C1 segment of cervical spinal cord (tissue), 14 donors: ENCODE measurements around the gene C5orf24.
A peak's percentile ranks its signal among the peaks of the same experiment; 100 is the strongest.
"Not testable (repeated sequence)": the region's sequence is repeated elsewhere in the genome, so short reads cannot be mapped to it uniquely, and the experiment has no call there.

Source experiments
- DNase-seq, 14 donors: peaks; one replicate each; lab custom pipeline; 2025; lab: John Stamatoyannopoulos, UW

C5orf24 gene

DNA sequence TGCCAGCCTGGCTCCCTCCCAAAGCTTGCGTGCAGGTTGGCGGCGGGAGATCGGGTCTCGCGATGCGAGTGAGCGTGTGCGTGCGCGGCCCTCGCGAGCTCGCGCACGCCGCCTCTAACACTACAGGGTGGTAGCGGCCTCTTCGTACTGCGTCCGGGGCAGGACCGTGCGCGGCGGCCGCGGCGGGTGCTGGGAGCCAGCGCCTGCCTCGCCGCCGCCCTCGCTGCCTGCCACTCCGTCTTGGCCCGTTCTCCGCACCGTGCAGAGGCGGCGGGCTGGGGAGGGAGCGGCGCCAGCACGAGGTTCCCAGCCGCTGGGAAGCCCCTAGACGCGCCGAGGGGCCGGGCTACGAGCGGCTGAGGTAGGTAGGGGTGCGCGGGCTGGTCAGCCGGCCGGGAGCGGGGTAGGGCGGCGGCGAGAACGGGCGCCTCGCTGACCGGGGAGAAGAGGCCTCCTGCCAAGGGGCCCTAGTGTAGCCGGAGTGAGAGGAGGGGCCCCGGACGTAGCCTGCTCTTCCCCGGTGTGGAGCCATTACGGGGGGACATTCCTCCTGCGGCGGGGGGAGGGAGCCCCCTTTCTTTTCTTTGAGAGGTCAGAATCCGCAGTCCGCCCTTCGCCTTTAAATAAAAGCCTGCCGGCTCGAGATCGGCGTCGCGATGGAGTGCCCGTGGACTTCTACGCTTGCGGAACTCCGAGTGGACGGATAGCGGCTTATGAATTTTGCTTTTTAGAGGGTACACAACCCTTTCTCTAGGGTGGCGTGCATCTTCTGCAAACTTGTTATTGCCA, at the start of gene C5orf24:
Gene C5orf24, plus strand, starts transcription at position 117 of the 789 bp plus-strand sequence. CDS start 8,933 bp downstream, outside the sequence.
- peak; percentile 64 to 95 (median 90) for DNase-seq

DNA sequence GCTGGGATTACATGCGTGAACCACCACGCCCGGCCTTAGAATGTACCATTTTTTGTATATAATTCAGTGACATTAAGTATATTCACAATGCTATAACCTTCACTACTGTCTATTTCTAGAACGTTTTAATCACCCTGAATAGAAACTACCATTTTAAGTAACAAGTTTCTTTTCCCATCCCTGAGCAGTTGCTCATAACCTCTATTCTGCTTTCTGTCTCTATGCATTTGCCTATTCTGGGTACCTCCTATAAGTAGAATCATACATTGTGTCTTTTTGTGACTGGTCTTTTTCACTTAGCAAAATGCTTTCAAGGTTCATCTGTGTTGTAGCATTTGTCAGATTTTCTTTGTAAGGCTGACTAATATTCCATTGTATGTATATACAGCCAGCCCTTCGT, 47.3 kb upstream of the C5orf24 start:
- DNase-seq = no peak

GRCh38 chr5:134803821-134804220, 41.9 kb upstream of the C5orf24 start:
- no peak for DNase-seq

GRCh38 chr5:134813407-134813806, 32.4 kb upstream of the C5orf24 start:
- no peak for DNase-seq

DNA sequence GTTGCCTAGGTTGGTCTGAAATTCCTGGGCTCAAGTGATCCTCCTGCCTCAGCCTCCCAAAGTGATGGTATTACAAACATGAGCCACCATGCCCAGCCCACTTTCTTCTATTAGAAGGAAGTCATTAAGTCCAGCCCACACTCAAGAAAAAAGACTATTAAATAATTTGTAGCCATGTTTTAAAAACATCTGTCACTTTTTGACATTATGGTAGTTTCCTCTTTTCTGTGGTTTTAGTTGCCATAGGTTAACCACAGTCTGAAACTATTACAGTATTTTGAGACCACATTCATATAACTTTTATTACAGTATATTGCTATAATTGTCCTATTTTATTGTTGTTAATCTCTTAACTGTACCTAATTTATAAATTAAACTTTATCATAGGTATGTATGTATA, 31.9 kb upstream of the C5orf24 start:
- no peak for DNase-seq

GRCh38 chr5:134817006-134817405, 28.8 kb upstream of the C5orf24 start:
- DNase-seq = no peak

- DNase-seq = no peak
These were observed 27.0 kb upstream of the C5orf24 start for GRCh38 chr5:134818776-134819175.

GRCh38 chr5:134819407-134819963, 26.3 kb upstream of the C5orf24 start:
- DNase-seq = no peak

DNA sequence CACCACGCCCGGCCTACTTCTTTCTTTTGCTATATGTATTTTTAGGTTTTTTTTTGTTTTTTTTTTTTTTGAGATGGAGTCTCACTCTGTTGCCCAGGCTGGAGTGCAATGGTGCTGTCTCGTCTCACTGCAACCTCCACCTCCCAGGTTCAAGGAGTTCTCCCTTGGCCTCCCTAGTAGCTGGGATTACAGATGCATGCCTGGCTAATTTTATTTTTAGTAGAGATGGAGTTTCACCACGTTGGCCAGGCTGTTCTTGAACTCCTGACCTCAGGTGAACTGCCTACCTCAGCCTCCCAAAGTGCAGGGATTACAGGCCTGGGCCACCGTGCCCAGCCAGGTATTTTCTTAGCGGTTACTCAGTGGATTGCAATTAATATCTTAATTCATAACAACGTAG, 23.9 kb upstream of the C5orf24 start:
- DNase-seq = no peak

DNA sequence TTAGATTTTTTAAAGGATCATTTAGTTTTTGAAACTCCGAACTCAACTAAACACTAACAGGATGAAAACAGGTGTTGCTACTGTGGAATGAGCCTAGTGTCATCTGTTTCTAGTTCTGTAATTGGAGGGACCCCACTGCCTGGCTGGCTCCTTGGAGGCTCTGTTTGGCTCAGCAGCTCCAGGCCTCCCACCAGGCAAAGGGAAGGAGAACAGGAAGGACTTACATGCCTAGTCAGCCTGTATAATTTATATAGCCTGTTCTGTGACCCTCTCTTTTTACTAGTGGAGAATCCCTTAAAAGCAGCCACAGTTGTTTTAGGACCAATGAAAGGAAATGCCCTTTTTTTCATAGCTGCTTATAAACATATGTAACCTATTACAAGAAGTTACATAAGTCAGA, 21.1 kb upstream of the C5orf24 start:
- no peak for DNase-seq

- no peak for DNase-seq
These were observed 20.6 kb upstream of the C5orf24 start for GRCh38 chr5:134825212-134825611.

DNA sequence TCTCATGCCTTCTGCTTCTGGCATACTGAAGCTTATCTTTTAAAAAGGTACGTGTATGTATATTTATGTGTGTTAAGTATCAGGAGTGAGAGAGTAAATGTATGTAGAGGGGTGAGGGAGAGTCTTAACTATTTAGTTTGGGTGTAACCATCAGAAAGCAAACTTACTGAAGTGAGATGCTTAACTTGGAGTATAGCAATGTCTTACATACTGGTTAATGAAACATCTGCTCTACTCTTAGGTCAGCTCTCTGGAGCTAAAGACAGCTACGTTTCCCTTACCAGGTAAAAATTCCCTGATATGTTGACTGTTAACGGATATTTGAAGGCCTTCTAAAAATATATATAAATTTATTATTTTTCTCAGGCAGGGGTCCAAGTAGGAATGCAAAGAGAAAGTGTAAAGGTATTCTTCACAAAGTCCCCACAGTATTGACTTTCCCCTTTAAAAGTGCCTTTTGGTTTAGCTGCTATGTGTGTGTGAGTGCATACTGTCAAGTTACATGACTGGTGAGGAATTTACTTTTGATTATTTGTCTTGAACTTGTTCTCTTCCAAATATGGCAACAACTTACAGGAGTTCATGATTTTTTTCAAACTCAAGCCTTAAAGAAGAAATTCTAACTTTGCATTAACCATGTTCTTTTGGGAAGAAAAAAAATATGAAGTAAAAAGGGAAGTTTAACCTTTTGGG, 12.3 kb upstream of the C5orf24 start:
- DNase-seq = no peak

GRCh38 chr5:134835623-134836022, 10.1 kb upstream of the C5orf24 start:
- no peak for DNase-seq

- no peak for DNase-seq
These were observed 8.1 kb upstream of the C5orf24 start for GRCh38 chr5:134837530-134838181.

- DNase-seq = not testable (repeated sequence)
These were observed 7.4 kb upstream of the C5orf24 start for GRCh38 chr5:134838361-134838760.

DNA sequence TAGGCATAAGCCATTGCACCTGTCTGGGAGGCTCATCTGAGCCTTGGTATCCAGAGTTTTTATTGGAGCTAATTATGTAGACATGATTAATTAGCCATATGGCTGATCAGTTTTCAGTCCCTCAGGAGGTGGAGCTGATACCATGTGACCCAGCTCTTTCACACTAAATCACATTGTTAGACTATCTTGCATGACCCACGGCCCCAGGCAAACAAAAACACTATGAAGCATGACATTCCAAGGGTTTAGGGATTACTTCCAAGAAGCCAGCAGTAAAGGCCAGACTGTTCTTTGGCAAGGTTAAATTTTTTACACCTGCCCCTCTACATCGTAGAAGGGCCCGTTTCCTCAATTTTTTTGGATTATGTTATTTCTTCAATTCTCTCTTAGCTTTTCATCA, 5.0 kb upstream of the C5orf24 start:
- no peak for DNase-seq

DNA sequence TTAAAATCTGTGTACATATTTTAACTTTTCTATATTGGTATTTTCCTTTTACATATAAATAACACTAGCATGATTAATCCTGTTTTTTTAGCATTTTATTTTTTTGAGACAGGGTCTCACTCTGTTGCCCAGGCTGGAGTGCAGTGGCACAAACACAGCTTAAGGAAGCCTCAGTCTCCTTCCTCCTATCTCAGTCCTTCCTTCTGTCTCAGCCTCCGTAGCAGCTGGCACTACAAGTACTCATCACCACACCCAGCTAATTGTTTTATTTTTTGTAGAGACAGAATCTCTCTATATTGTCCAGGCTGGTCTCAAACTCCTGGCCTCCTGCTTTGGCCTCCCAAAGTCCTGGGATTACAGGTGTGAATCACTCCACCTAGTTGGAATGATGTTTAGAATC, 1.5 kb upstream of the C5orf24 start:
- no peak for DNase-seq

GRCh38 chr5:134845335-134845851, 375 bp upstream of the C5orf24 start:
- no peak for DNase-seq

DNA sequence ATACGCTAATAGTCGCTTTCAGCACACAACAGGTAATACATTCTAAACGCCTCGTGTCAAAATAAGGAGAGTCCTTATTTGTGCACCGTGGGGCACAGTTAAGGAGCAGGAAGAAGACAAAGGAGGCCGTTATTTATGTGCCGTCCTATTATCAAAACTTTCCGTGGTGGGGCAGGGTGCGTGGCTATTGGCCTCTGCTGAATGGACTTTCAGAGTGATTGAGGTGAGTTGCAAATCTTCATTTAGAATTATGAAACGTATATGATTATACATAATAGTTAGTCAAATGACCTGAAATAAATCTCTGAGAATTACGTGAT, 833 bp downstream of the C5orf24 start:
- DNase-seq = peak in 1 of 14 donors; percentile 37

DNA sequence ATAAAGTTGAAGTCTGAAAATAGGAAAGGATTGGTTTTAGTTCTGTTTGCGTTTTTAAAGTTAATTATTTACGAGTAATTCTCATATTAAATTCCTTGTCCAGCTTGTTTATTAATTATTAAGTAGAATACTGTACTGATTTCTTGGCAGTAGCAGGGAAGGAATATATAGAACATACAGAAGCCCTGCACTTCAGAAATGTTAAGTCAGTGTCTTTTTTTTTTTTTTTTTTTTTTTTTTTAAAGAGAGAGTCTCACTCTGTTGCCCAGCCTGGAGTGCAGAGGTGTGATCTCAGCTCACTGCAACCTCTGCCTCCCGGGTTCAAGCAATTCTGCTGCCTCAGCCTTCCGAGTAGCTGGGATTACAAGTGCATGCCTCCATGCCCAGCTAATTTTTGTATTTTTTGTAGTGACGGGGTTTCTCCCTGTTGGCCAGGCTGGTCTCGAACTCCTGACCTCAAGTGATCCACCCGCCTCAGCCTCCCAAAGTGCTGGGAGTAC, 3.7 kb downstream of the C5orf24 start:
- not testable (repeated sequence) for DNase-seq

GRCh38 chr5:134851307-134851923, 5.6 kb downstream of the C5orf24 start:
- peak in 1 of 14 donors; percentile 2 for DNase-seq
